ENCODE results near the gene CYP3A4. TPM values are rescaled to one million over a fixed set of nuclear protein-coding genes. Genes with fewer than 3 reads are reported as not detected.

CYP3A4 gene
- total and polyA plus RNA-seq, 2 of the 13 experiments (the other 11 are each of a cell fraction or from before 2014, with no cell fraction given) = 0.11 to 0.24 TPM

DNA sequence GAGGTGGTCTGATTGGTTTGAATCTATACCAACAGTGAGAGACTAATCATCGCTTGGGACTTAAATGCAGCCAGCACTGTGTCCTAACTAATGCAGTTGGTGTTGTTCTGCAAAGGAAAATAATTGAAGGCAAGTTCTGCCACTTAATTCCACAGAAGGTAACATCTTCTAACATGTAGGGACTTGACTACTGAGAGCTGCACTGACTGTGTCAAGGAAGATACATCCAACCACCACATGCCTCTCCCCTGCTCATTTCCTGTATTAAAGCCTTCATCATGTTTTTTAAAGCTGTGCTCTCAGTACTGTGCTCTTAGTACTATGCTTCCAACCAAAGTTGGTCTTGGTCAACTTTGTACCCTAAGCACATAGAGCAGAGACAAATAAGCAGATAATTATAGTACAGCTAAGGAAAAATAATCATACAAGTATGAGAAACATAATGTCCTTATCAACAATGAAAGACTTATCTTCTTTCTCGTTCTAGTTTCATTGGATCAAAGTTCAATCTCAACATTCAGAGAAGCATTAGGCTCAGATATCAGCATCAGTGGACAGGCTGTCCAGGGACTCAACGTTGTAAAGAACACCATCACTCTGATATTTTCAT lies 2.8 kb upstream of the CYP3A4 start:
- no peaks in the 10 kb centered on the region for H3K27me3 ChIP-seq (ENCODE audit: control insufficient read depth in 1 of 2, insufficient read depth in 2 of 2, low read length in 2 of 2)
- TF ChIP-seq RCOR2 (CRISPR knock-in tag; IDR thresholded peaks at IDR 0.05) (no peak), BRD4 (CRISPR knock-in tag; IDR thresholded peaks at IDR 0.05) (no peak), YEATS2 (CRISPR knock-in tag; IDR thresholded peaks at IDR 0.05; ENCODE audit: borderline replicate concordance) (no peak), ZSCAN21 (CRISPR knock-in tag; IDR thresholded peaks at IDR 0.05; ENCODE audit: borderline replicate concordance) (no peak), RORA (CRISPR knock-in tag; IDR thresholded peaks at IDR 0.05) (no peak), KAT7 (CRISPR knock-in tag; IDR thresholded peaks at IDR 0.05; ENCODE audit: borderline replicate concordance) (no peak), BRF2 (CRISPR knock-in tag; IDR thresholded peaks at IDR 0.05) (no peak), ZNF451 (CRISPR knock-in tag; IDR thresholded peaks at IDR 0.05) (no peak), ZKSCAN1 (IDR thresholded peaks at IDR 0.05; ENCODE audit: low read length) (no peak), KDM5B (CRISPR knock-in tag; IDR thresholded peaks at IDR 0.05; ENCODE audit: borderline replicate concordance) (no peak), MAZ (IDR thresholded peaks at IDR 0.05; ENCODE audit: borderline replicate concordance, low read depth, low read length) (no peak), MAZ (CRISPR knock-in tag; IDR thresholded peaks at IDR 0.05; ENCODE audit: low read depth) (no peak), ZNF530 (CRISPR knock-in tag; IDR thresholded peaks at IDR 0.05; ENCODE audit: low read depth) (no peak), ZNF549 (CRISPR knock-in tag; IDR thresholded peaks at IDR 0.05) (no peak)
- TF ChIP-seq, protein P1, sequence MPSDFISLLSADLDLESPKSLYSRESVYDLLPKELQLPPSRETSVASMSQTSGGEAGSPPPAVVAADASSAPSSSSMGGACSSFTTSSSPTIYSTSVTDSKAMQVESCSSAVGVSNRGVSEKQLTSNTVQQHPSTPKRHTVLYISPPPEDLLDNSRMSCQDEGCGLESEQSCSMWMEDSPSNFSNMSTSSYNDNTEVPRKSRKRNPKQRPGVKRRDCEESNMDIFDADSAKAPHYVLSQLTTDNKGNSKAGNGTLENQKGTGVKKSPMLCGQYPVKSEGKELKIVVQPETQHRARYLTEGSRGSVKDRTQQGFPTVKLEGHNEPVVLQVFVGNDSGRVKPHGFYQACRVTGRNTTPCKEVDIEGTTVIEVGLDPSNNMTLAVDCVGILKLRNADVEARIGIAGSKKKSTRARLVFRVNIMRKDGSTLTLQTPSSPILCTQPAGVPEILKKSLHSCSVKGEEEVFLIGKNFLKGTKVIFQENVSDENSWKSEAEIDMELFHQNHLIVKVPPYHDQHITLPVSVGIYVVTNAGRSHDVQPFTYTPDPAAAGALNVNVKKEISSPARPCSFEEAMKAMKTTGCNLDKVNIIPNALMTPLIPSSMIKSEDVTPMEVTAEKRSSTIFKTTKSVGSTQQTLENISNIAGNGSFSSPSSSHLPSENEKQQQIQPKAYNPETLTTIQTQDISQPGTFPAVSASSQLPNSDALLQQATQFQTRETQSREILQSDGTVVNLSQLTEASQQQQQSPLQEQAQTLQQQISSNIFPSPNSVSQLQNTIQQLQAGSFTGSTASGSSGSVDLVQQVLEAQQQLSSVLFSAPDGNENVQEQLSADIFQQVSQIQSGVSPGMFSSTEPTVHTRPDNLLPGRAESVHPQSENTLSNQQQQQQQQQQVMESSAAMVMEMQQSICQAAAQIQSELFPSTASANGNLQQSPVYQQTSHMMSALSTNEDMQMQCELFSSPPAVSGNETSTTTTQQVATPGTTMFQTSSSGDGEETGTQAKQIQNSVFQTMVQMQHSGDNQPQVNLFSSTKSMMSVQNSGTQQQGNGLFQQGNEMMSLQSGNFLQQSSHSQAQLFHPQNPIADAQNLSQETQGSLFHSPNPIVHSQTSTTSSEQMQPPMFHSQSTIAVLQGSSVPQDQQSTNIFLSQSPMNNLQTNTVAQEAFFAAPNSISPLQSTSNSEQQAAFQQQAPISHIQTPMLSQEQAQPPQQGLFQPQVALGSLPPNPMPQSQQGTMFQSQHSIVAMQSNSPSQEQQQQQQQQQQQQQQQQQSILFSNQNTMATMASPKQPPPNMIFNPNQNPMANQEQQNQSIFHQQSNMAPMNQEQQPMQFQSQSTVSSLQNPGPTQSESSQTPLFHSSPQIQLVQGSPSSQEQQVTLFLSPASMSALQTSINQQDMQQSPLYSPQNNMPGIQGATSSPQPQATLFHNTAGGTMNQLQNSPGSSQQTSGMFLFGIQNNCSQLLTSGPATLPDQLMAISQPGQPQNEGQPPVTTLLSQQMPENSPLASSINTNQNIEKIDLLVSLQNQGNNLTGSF (CRISPR knock-in tag; IDR thresholded peaks at IDR 0.05) = no peak
- H3K4me3 ChIP-seq (replicated peaks in 1 of 3; ENCODE audit: insufficient read depth in 1 of 3, low read depth in 2 of 3, low read length in 3 of 3) = no peak overlapping the region
- DNase-seq (ENCODE audit: low spot score) (no peak), ATAC-seq (no peak), FAIRE-seq (no peak)
- no peak overlapping the region for H3K9ac ChIP-seq (ENCODE audit: insufficient read depth, low read depth, low read length)
- intact Hi-C loops (cut with micrococcal nuclease; ENCODE audit: unreplicated experiment) (no loop called here), in situ Hi-C loops (cut with HindIII; ENCODE audit: extremely low pct_ligation_motif_present, low pct_unique_long_range_greater_than_20kb) (no loop called here)
- peaks cover 32% of the 10 kb centered on the region for H3K4me1 ChIP-seq (ENCODE audit: insufficient read depth, low read length)
- no peaks in the 10 kb centered on the region for H3K36me3 ChIP-seq (replicated peaks in 1 of 2; ENCODE audit: control insufficient read depth in 1 of 2, insufficient read depth in 2 of 2, low read length in 2 of 2)
- no peak overlapping the region for H3K4me2 ChIP-seq (ENCODE audit: low read depth, low read length)
- ChIA-PET POLR2A (no interaction called here), CTCF (ENCODE audit: low intra/inter-chr PET ratio, low total read pairs) (no interaction called here)
- no peaks in the 10 kb centered on the region for H3K79me2 ChIP-seq (ENCODE audit: insufficient read depth, low read length)
- H4K20me1 ChIP-seq (ENCODE audit: insufficient read depth, low read length) = no peaks in the 10 kb centered on the region
- BruUV-seq (replicated peaks) = no TSS peak
- H3K27ac ChIP-seq (ENCODE audit: extremely low read length, insufficient read depth, low read length) = no peak overlapping the region
- H2AFZ ChIP-seq (ENCODE audit: low read length) = peak overlapping the region; percentile 21
- 63% methylated on average over 3 of the region's 3 CpGs for WGBS (ENCODE audit: low lambda C conversion rate)
- H3K9me3 ChIP-seq (ENCODE audit: low read length) = no peaks in the 10 kb centered on the region

Data from HepG2 (cell line).